Measurements from ENCODE around the gene IPO4. TPM values are rescaled to one million over a fixed set of nuclear protein-coding genes. Genes with fewer than 3 reads are reported as not detected.

The IPO4 gene
- total RNA-seq, 2 donors from 2014 or later, result 12.1 to 15.7 TPM

- Histone ChIP-seq H3K4me3 (no peak overlapping the region), H3K27ac (no peak overlapping the region), H3K9me3 (no peaks in the 10 kb centered on the region), H3K4me1 (peaks cover 0 to 57% of the 10 kb centered on the region in 2 donors), H3K36me3 (peaks cover 19% of the 10 kb centered on the region), H3K27me3 (no peaks in the 10 kb centered on the region)
- TF ChIP-seq, protein P1, sequence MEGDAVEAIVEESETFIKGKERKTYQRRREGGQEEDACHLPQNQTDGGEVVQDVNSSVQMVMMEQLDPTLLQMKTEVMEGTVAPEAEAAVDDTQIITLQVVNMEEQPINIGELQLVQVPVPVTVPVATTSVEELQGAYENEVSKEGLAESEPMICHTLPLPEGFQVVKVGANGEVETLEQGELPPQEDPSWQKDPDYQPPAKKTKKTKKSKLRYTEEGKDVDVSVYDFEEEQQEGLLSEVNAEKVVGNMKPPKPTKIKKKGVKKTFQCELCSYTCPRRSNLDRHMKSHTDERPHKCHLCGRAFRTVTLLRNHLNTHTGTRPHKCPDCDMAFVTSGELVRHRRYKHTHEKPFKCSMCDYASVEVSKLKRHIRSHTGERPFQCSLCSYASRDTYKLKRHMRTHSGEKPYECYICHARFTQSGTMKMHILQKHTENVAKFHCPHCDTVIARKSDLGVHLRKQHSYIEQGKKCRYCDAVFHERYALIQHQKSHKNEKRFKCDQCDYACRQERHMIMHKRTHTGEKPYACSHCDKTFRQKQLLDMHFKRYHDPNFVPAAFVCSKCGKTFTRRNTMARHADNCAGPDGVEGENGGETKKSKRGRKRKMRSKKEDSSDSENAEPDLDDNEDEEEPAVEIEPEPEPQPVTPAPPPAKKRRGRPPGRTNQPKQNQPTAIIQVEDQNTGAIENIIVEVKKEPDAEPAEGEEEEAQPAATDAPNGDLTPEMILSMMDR (IDR thresholded peaks at IDR 0.05), result no peak
- DNase-seq (ENCODE audit: low spot score), result no peak
Measured at GRCh38 chr14:24139272-24139934, 49.2 kb downstream of the IPO4 start.

DNA sequence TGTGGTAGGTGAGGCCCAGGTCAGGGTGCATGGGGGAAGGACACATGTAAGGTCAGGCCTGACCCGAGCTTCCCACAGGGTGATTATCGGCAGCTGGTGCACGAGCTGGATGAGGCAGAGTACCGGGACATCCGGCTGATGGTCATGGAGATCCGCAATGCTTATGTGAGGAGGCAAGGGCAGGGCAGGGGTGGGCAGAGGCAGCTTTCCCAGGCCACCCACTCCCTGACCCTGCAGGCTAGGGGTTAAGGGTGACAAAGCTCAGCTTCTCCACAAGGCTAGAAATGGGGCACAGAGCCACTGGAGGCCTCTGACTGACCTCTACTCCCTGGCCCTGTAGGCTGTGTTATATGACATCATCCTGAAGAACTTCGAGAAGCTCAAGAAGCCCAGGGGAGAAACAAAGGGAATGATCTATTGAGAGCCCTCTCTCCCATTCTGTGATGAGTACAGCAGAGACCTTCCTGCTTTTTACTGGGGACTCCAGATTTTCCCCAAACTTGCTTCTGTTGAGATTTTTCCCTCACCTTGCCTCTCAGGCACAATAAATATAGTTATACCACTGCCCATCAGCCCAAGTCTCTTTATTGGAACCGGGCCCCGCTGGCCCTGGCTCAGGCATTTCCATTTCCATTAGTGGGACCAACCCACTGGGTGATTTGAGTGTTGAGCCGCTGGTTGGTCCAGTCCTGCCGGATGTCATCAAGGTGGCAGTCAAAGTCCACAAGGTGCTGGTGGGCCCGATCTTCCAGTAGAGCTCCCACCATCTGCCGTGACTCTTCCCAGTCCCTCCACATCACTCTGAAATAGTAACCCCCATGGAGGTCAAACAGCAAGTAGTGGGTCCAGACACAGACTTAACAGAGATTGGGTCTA lies 50.0 kb downstream of the IPO4 start:
- peak overlapping the region in 1 of 2 donors; percentile 16 for H3K27ac ChIP-seq
- no peak overlapping the region for H3K4me3 ChIP-seq
- DNase-seq (ENCODE audit: low spot score), result no peak

GRCh38 chr14:24137529-24138395 lies 50.9 kb downstream of the IPO4 start:
- H3K4me3 ChIP-seq, result no peak overlapping the region

More for the DNA sequence above, 50.0 kb downstream of the IPO4 start:
- TF ChIP-seq, protein P1 (IDR thresholded peaks at IDR 0.05), result no peak
- peaks cover 19% of the 10 kb centered on the region for H3K36me3 ChIP-seq
- no peaks in the 10 kb centered on the region for H3K9me3 ChIP-seq
- no peaks in the 10 kb centered on the region for H3K27me3 ChIP-seq
- H3K4me1 ChIP-seq, result peaks cover 0 to 57% of the 10 kb centered on the region in 2 donors

GRCh38 chr14:24136684-24137528 lies 51.7 kb downstream of the IPO4 start:
- peak overlapping the region; percentile 92 to 98 for H3K4me3 ChIP-seq
- no peaks in the 10 kb centered on the region for H3K27me3 ChIP-seq
- peaks cover 19% of the 10 kb centered on the region for H3K36me3 ChIP-seq
- DNase-seq (ENCODE audit: low spot score), result no peak
- peak overlapping the region; percentile 89 to 94 for H3K27ac ChIP-seq
- H3K4me1 ChIP-seq, result peaks cover 0 to 63% of the 10 kb centered on the region in 2 donors
- no peaks in the 10 kb centered on the region for H3K9me3 ChIP-seq
- TF ChIP-seq, protein P1 (IDR thresholded peaks at IDR 0.05), result no peak

More at GRCh38 chr14:24137529-24138395, 50.9 kb downstream of the IPO4 start:
- H3K9me3 ChIP-seq, result no peaks in the 10 kb centered on the region
- peak overlapping the region in 1 of 2 donors; percentile 94 for H3K27ac ChIP-seq
- peaks cover 0 to 61% of the 10 kb centered on the region in 2 donors for H3K4me1 ChIP-seq
- H3K36me3 ChIP-seq, result peaks cover 19% of the 10 kb centered on the region
- DNase-seq (ENCODE audit: low spot score), result no peak
- TF ChIP-seq, protein P1 (IDR thresholded peaks at IDR 0.05), result no peak
- no peaks in the 10 kb centered on the region for H3K27me3 ChIP-seq

Data from right atrium auricular region (tissue), 2 donors.